GM12865 (cell line): ENCODE data around the gene AKAP12.

Experiments used
- DNase-seq: peaks from one replicate; pipeline ENCODE4 v3.0.0; 2010; ENCODE audit warnings: low read depth
- H3K4me3 ChIP-seq: 2 replicates; pipeline ENCODE4 v1.5.1; 2011; ENCODE audit warnings: mild to moderate bottlenecking, low read depth, low read length, control low read depth
- CTCF ChIP-seq: IDR thresholded peaks from 2 replicates; pipeline ENCODE4 v1.5.1; 2011; ENCODE audit warnings: low read length, control low read depth, low read depth, inconsistent platforms; ENCODE audit not compliant: insufficient read depth; ENCODE audit errors: missing control alignments

The AKAP12 gene

GRCh38 chr6:151317103-151317994, 77.6 kb downstream of the AKAP12 start:
- H3K4me3 ChIP-seq: no peak overlapping the region
- DNase-seq: no peak

GRCh38 chr6:151317995-151318365, 78.2 kb downstream of the AKAP12 start:
- no peak overlapping the region for H3K4me3 ChIP-seq
- no peak for DNase-seq
- TF ChIP-seq CTCF: no peak

More at GRCh38 chr6:151317103-151317994, 77.6 kb downstream of the AKAP12 start:
- no peak for TF ChIP-seq CTCF

GRCh38 chr6:151320140-151320539, 80.4 kb downstream of the AKAP12 start:
- no peak for TF ChIP-seq CTCF

GRCh38 chr6:151321438-151321837, 81.7 kb downstream of the AKAP12 start:
- no peak overlapping the region for H3K4me3 ChIP-seq
- TF ChIP-seq CTCF: no peak
- DNase-seq: no peak

More at GRCh38 chr6:151320140-151320539, 80.4 kb downstream of the AKAP12 start:
- DNase-seq: no peak
- no peak overlapping the region for H3K4me3 ChIP-seq

- no peak for TF ChIP-seq CTCF
- DNase-seq: no peak
- H3K4me3 ChIP-seq: no peak overlapping the region
These were observed 82.8 kb downstream of the AKAP12 start for GRCh38 chr6:151322570-151322969.

GRCh38 chr6:151323791-151324487, 84.2 kb downstream of the AKAP12 start:
- H3K4me3 ChIP-seq: no peak overlapping the region
- peak; percentile 98 for TF ChIP-seq CTCF
- DNase-seq: peak; percentile 71

GRCh38 chr6:151324488-151324825, 84.7 kb downstream of the AKAP12 start:
- no peak for TF ChIP-seq CTCF
- no peak overlapping the region for H3K4me3 ChIP-seq
- DNase-seq: no peak
